Stimulated activated CD4-positive, alpha-beta T cell treated with anti-CD3 and anti-CD28 coated beads, Interleukin-1b, Interleukin-23, amount 100 ng/mL, for 48 hours (primary cell): ENCODE results near the gene ARL8B.

Source experiments
- DNase-seq: peaks from one replicate; pipeline ENCODE4 v3.0.0-alpha.2; 2020

Gene ARL8B

GRCh38 chr3:5214352-5214751 is 92.3 kb downstream of the ARL8B start:
- DNase-seq = no peak

GRCh38 chr3:5217824-5218595 is 95.9 kb downstream of the ARL8B start:
- no peak for DNase-seq

DNA sequence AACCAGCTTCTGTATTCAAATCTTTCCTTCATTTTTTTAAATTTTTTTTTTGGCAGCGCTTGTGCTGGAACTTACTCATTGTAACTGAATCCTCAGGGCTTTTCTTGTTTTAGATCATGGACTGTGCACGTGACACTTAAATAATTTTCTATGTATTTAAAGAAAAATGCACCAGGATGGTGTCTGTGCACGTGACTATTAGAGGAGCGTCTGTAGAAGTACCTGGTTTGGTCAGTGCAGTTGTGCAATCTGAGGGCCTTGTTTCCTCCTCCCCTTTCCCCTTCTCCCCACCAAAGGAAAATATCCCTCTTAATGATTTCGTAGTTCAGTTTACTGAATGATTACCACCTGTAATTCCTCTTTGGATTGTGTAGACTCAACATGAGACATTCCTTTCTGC is 96.7 kb downstream of the ARL8B start:
- DNase-seq = no peak

DNA sequence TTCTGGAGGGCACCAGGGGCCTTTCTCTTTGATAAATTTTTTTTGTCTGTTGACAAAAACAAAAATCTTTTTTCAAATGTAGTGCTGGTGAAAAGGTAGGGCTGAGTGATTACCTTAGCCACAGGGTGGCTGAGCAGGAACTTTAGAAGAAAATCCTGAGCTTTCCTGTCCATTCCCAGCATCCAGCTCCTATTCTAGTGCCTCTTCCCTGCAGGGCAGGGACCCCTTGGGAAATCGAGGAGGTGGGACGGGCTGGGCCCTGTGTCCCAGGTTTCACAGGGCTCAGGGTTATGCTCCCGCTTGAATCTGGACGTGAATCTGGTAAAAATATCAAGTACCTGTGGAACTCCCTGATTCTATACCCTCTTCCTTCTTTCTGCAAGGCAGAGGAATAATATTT is 97.1 kb downstream of the ARL8B start:
- DNase-seq = no peak

DNA sequence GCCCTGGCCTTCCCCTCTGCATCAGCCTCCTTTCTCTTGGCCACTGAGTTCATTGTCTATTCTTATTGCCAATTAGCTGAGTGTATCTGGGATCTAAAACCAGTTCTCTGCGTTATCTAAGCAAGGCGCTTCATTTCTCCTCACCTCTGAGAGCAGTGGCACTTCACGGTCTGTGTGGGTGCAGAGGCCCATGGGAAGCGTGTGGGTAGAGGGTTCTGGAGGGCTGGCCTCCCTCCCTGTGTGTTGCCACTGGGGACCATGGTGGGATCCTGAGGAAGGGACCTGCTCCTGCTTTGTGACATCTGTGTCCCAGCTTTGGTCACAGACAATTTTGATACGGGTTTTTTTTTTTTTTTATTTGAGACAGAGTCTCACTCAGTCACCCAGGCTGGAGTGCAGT is 98.1 kb downstream of the ARL8B start:
- no peak for DNase-seq

- DNase-seq = no peak
Measured at GRCh38 chr3:5220667-5221431, 98.8 kb downstream of the ARL8B start.

DNA sequence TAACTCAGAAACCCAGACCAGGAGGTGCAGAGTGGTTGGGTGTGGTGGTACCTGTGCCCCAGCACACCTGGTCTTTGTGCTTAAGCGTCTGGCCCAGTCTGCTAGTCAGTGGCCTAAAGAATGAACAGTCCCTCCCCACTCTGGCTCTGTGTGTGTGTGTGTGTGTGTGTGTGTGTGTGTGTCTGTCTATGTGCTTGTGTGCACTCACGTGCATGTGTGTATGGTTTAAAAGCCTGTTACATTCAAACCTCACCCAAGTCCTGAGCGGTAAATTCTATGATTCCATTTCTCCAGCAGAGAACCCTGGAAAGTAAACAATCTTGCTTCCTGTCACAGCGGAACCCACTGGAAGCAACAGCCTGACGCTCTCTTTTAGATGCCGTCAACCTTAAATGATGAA is 99.6 kb downstream of the ARL8B start:
- no peak for DNase-seq

GRCh38 chr3:5222283-5223005 is 100.4 kb downstream of the ARL8B start:
- DNase-seq = no peak

- no peak for DNase-seq
Measured at GRCh38 chr3:5226783-5227182, 104.7 kb downstream of the ARL8B start.

DNA sequence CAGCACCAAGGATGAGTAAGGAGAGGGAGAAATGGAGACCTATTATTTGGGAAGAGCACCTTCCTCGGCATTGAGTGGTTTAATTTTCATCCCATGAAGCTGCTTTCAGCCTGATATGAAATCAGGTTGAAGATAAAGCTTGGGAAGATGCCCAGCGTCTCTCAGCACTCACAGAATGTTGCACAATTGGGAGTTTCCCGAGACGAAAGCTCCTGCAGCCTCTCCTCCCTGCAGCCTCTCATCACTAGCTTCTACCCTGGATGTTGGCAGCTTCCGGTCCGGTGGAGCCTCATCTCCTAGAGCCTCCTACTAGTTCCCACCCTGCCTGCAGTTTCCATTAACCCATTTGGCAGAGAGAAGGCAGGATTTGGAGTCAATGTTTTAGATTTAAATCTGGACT is 105.7 kb downstream of the ARL8B start:
- DNase-seq = no peak

DNA sequence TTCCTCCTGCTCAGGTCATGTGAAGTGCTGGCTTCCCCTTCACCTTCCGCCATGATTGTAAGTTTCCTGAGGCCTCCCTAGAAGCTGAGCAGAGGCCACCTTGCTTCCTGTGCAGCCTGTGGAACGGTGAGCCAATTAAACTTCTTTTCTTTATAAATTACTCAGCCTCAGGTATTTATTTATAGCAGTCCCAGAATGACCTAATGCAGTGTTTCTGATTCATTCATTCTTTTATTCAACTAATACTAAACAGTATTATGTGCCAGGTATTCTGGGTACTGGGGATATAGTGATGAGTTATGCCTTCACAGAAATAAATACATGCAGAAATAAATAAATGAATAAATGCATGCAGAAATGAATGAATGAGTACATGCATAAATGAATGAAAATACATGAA is 107.3 kb downstream of the ARL8B start:
- no peak for DNase-seq
